A549 (cell line): Measurements from ENCODE around the gene SLC6A6. TPM values are rescaled to one million over a fixed set of nuclear protein-coding genes. Genes with fewer than 3 reads are reported as not detected.

Experiments used
- ATAC-seq, 2 experiments: fragments of 200-7000 bp in 1 of 2; fragments of >200 bp in 1 of 2; cut with Nextera tagmentation in 1 of 2; cut with Tn5 transposase in 1 of 2; 3 replicates each; pipeline versions ENCODE4 v1.8.0 to v1.9.1; 2018 to 2020; ENCODE audit warnings: mild to moderate bottlenecking in 1 of 2, moderate library complexity in 1 of 2
- CTCF ChIA-PET: fragments of 300-600 bp; sonication (Branson Sonifier 250); formaldehyde crosslinking; extraction: SDS; loops from one replicate; lab custom pipeline; 2021; ENCODE audit warnings: antibody characterized with exemption, inconsistent platforms; lab: Yijun Ruan, JAX
- POLR2A ChIA-PET: fragments of 350-600 bp; formaldehyde crosslinking; extraction: SDS; loops from one replicate; lab custom pipeline; 2021; ENCODE audit warnings: antibody characterized with exemption, inconsistent platforms; lab: Yijun Ruan, JAX
- DNase-seq, 2 experiments: peaks; one replicate each; pipeline versions ENCODE4 v3.0.0 to v3.0.0-alpha.2; 2011 to 2016; ENCODE audit warnings: low read depth in 1 of 2, low spot score in 1 of 2
- FAIRE-seq: peaks from 2 replicates; lab custom pipeline; 2011; peaks lifted over from hg19 to GRCh38; lab: Jason Lieb, UNC
- H3K27ac ChIP-seq, 2 experiments: fragments of >200 bp; sonication (Bioruptor Twin); formaldehyde crosslinking; 3 replicates each; pipeline ENCODE4 v1.5.1; 2016 to 2017
- H3K4me1 ChIP-seq: fragments of >200 bp; sonication (Bioruptor Twin); formaldehyde crosslinking; 3 replicates; pipeline ENCODE4 v1.6.1; 2016
- H3K4me2 ChIP-seq: fragments of >200 bp; sonication (Bioruptor Twin); formaldehyde crosslinking; 3 replicates; pipeline ENCODE4 v1.6.1; 2016
- H3K4me3 ChIP-seq: fragments of >200 bp; sonication (Bioruptor Twin); formaldehyde crosslinking; 3 replicates; pipeline ENCODE4 v1.5.1; 2016
- H3K9me3 ChIP-seq: fragments of >200 bp; sonication (Bioruptor Twin); formaldehyde crosslinking; 3 replicates; pipeline ENCODE4 v1.6.1; 2016
- BCL3 ChIP-seq: fragments of >200 bp; sonication (Bioruptor Twin); formaldehyde crosslinking; IDR thresholded peaks from 3 replicates; pipeline ENCODE4 v1.6.1; 2016
- BHLHE40 ChIP-seq: IDR thresholded peaks from 2 replicates; pipeline ENCODE4 v1.6.1; 2012; ENCODE audit warnings: low read depth, low read length, inconsistent platforms
- CBX2 ChIP-seq: fragments of 200-600 bp; sonication (generic); IDR thresholded peaks from 2 replicates; pipeline ENCODE4 v1.6.1; 2016; ENCODE audit warnings: low read depth, mild to moderate bottlenecking, borderline replicate concordance
- E2F6 ChIP-seq: IDR thresholded peaks from 2 replicates; pipeline ENCODE4 v1.6.1; 2012; ENCODE audit warnings: low read depth, borderline replicate concordance
- EHMT2 ChIP-seq: fragments of 200-600 bp; sonication (generic); IDR thresholded peaks from 2 replicates; pipeline ENCODE4 v1.6.1; 2016; ENCODE audit warnings: antibody characterized with exemption, low read depth, mild to moderate bottlenecking, moderate library complexity
- FOXS1 ChIP-seq: fragments of 250-450 bp; sonication (Bioruptor Pico); IDR thresholded peaks from 2 replicates; pipeline ENCODE4 v1.5.0; 2020; ENCODE audit warnings: mild to moderate bottlenecking, moderate library complexity
- GATA3 ChIP-seq: IDR thresholded peaks from 2 replicates; pipeline ENCODE4 v1.6.1; 2012; ENCODE audit warnings: borderline replicate concordance
- HEYL ChIP-seq: fragments of 250-450 bp; sonication (Bioruptor Pico); IDR thresholded peaks from 2 replicates; pipeline ENCODE4 v1.8.0; 2021; ENCODE audit warnings: mild to moderate bottlenecking, moderate library complexity
- HOXB5 ChIP-seq: fragments of 250-450 bp; sonication (Bioruptor Pico); IDR thresholded peaks from 2 replicates; pipeline ENCODE4 v1.5.0; 2020; ENCODE audit warnings: mild to moderate bottlenecking, moderate library complexity
- JUN ChIP-seq, 2 experiments: fragments of >200 bp; sonication (Bioruptor Twin); formaldehyde crosslinking; IDR thresholded peaks; 2 replicates in 1 of 2; 3 replicates in 1 of 2; pipeline ENCODE4 v1.6.1; 2016 to 2017
- JUNB ChIP-seq: fragments of >200 bp; sonication (Bioruptor Twin); formaldehyde crosslinking; IDR thresholded peaks from 2 replicates; pipeline ENCODE4 v1.6.1; 2016
- MAX ChIP-seq: IDR thresholded peaks from 2 replicates; pipeline ENCODE4 v1.6.1; 2012
- MYC ChIP-seq: IDR thresholded peaks from 2 replicates; pipeline ENCODE4 v1.6.1; 2012; ENCODE audit warnings: mild to moderate bottlenecking, inconsistent platforms, low read length, improper control_type of control experiment, borderline replicate concordance
- PHF8 ChIP-seq: fragments of 200-600 bp; sonication (generic); IDR thresholded peaks from 2 replicates; pipeline ENCODE4 v1.6.1; 2016; ENCODE audit warnings: low read depth, mild to moderate bottlenecking, antibody characterized with exemption, moderate library complexity, borderline replicate concordance
- POLR2A ChIP-seq: IDR thresholded peaks from 2 replicates; pipeline ENCODE4 v1.6.1; 2012; ENCODE audit warnings: mild to moderate bottlenecking, low read length
- RAD21 ChIP-seq, 2 experiments: fragments of >200 bp in 1 of 2; sonication (Bioruptor Twin) in 1 of 2; formaldehyde crosslinking in 1 of 2; IDR thresholded peaks in 1 of 2; conservative IDR thresholded peaks in 1 of 2; 2 replicates in 1 of 2; 3 replicates in 1 of 2; pipeline ENCODE4 v1.6.1; 2012 to 2018; ENCODE audit warnings: inconsistent platforms in 1 of 2
- SMC3 ChIP-seq: fragments of >200 bp; sonication (Bioruptor Twin); formaldehyde crosslinking; IDR thresholded peaks from 3 replicates; pipeline ENCODE4 v1.6.1; 2018; ENCODE audit warnings: inconsistent platforms
- WGBS: methylation state at CpG from one replicate; pipeline ENCODE4 v1.1.6; 2017; ENCODE audit errors: missing lambda C conversion rate; 5-methylcytosine and 5-hydroxymethylcytosine counted together
- polyA minus RNA-seq: library from RNA; depleted of rRNA, polyadenylated mRNA; stranded (reverse); fragments of >200 nt; gene quantifications from 2 replicates; pipeline ENCODE4 v1.2.3, GENCODE V29; 2011; rRNA and poly(A)+ RNA removed
- polyA plus RNA-seq, 4 experiments: library from polyadenylated mRNA; depleted of rRNA in 3 of 4; stranded (reverse); fragments of >200 nt; fragmentation: RNase III in 1 of 4; extraction: RNeasy Plus Mini Kit Qiagen cat#74134 plus additional on column Dnase treatment in 1 of 4; gene quantifications; 2 replicates in 3 of 4; 3 replicates in 1 of 4; pipeline ENCODE4 v1.2.3, GENCODE V29; 2011 to 2017

SLC6A6 gene
- polyA plus RNA-seq (2011; rRNA removed) (73.3 and 76.2 TPM in 2 replicates), polyA plus RNA-seq (2017; fragmentation: RNase III; extraction: RNeasy Plus Mini Kit Qiagen cat#74134 plus additional on column Dnase treatment) (66.2 to 73.8 TPM (median 66.5 TPM) in 3 replicates), polyA minus RNA-seq (141 and 148 TPM in 2 replicates)
- 39.4 and 55.1 TPM in 2 replicates for polyA plus RNA-seq (2012; cell fraction: cytosol; rRNA removed)
- polyA plus RNA-seq (2012; cell fraction: nucleus; rRNA removed) = 144 and 151 TPM in 2 replicates

GRCh38 chr3:14402304-14402811, at the start of gene SLC6A6:
Gene SLC6A6, plus strand, starts transcription at chr3:14402606. Its CDS starts 41,029 bp downstream, at chr3:14443635.
- WGBS = under 1% methylated on average over 25 of the region's 59 CpGs
- ChIA-PET CTCF (interaction anchor here (0.6 to 3.6 kb wide), 17 partner anchors 11 to 394 kb away, joined by 3 to 23 read pairs (median 5); no protein-coding TSS in a partner anchor), POLR2A (interaction anchor here (0.6 to 2.2 kb wide), 11 partner anchors 8 to 249 kb away, joined by 3 to 13 read pairs (median 4); partner anchors contain the start of gene CCDC174)
- Histone ChIP-seq H3K4me2 (peak within 1 kb of the TSS; percentile 94), H3K4me1 (peaks cover 33% of the 10 kb centered on the region), H3K4me3 (peak within 1 kb of the TSS; percentile 75), H3K9me3 (no peaks in the 10 kb centered on the region), H3K27ac (peak within 1 kb of the TSS; percentile 92 to 98)
- ATAC-seq = peak; percentile 62 to 83
- TF ChIP-seq FOXS1 (CRISPR knock-in tag) (no peak), SMC3 (peak; percentile 73), BHLHE40 (no peak), E2F6 (peak; percentile 73; the same call in 1 of the 2 replicates), HEYL (CRISPR knock-in tag) (no peak), JUN (IDR thresholded peaks at IDR 0.05) (peak; percentile 78 to 84; a peak in 4 of 5 replicates), MAX (peak; percentile 89; the same call in 1 of the 2 replicates), MYC (peak; percentile 93), POLR2A (peak; percentile 88), PHF8 (peak; percentile 60; the same call in 1 of the 2 replicates), RAD21 (conservative IDR thresholded peaks at IDR 0.05 in 1 of 2, IDR thresholded peaks at IDR 0.05 in 1 of 2) (peak; percentile 27 to 60; a peak in 4 of 5 replicates), BCL3 (peak; percentile 67), GATA3 (peak; percentile 17; the same call in 1 of the 2 replicates)
- no peak for FAIRE-seq
- DNase-seq = peak; percentile 91 to 97

GRCh38 chr3:14353502-14353901, 48.9 kb upstream of the SLC6A6 start:
- POLR2A ChIA-PET = no interaction called here
- 88% methylated on average over 1 of the region's 1 CpG for WGBS
- DNase-seq (no peak), ATAC-seq (no peak)
- H3K4me1 ChIP-seq = no peaks in the 10 kb centered on the region
- no peak overlapping the region for H3K27ac ChIP-seq
- H3K9me3 ChIP-seq = no peaks in the 10 kb centered on the region
- H3K4me2 ChIP-seq = no peak overlapping the region
- TF ChIP-seq EHMT2 = no peak
- TF ChIP-seq, all 56 proteins: peak for 0
- H3K4me3 ChIP-seq = no peak overlapping the region
- no peak for FAIRE-seq
- CTCF ChIA-PET = interaction anchor here (0.9 to 1.7 kb wide), 3 partner anchors 41 to 115 kb away, joined by 3 to 6 read pairs (median 4); no protein-coding TSS in a partner anchor

- ChIA-PET POLR2A (no interaction called here), CTCF (interaction anchor here (1.6 to 2.0 kb wide), 3 partner anchors 10 to 97 kb away, joined by 4 to 6 read pairs (median 5); no protein-coding TSS in a partner anchor)
- Histone ChIP-seq H3K9me3 (no peaks in the 10 kb centered on the region), H3K27ac (no peak overlapping the region), H3K4me2 (no peak overlapping the region), H3K4me3 (no peak overlapping the region), H3K4me1 (no peaks in the 10 kb centered on the region)
- TF ChIP-seq HOXB5 (no peak), CBX2 (no peak), JUNB (no peak)
- WGBS = 81% methylated on average over 1 of the region's 1 CpG
- no peak for FAIRE-seq
- DNase-seq = no peak
- ATAC-seq = no peak
Measured at GRCh38 chr3:14357463-14357862, 44.9 kb upstream of the SLC6A6 start.
